ENCODE results near the gene ERC2.
A peak's percentile ranks its signal among the peaks of the same experiment; 100 is the strongest.

ERC2 gene

DNA sequence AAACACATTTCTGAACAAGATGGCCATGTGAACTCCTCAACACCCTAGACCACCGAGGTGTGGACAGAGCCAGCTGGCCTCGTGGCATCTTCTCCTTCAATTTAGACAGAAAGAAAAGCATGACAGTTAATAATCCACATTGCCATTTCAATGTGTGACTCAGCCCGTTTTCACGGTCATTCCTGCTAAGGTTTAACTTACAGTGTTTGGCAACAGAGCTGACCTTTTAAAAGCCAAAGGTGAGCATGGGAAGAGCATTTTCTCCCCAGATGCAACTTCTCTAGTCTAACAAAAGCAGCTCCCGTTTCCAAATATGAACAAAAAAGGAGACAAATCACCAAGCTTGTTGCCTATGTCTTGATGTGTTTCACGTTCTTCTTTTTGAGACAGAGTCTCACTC is 563.6 kb downstream of the ERC2 start:
- DNase-seq: no peak

GRCh38 chr3:55903680-55904079 is 564.6 kb downstream of the ERC2 start:
- DNase-seq: no peak

DNA sequence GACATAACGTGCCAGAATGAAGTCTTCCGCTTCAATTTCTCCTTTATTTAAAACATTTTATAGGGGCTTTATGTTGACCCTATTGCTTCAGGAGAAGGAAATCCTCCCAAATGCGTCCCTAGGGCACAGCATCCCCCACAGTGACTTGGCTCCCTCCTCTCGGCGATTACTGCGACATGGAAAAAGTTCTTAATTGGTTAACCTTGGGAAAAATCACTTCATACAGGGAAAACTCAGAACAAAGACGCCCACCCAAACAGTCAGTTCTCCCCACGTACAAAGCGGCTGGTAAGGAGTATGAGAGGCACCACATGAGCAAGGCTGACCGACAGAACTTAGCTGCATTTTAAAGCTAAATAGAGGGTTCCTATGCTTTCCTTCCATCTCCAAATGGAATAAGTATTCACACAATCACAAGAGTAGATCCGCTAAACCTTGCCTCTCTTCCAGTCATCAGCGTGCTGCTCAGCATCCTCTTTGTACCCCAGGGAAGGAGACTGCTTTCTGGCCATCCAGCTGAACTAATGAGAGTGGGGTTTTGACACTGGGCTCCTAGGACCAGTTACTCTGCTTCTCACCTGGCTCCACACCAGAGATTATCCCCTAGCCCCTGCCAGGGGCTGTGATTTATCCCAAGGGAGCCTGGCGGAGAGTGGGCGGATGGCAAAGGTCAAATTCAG is 565.9 kb downstream of the ERC2 start:
- no peak for DNase-seq

- DNase-seq: no peak
Measured at GRCh38 chr3:55899887-55900286, 568.4 kb downstream of the ERC2 start.

DNA sequence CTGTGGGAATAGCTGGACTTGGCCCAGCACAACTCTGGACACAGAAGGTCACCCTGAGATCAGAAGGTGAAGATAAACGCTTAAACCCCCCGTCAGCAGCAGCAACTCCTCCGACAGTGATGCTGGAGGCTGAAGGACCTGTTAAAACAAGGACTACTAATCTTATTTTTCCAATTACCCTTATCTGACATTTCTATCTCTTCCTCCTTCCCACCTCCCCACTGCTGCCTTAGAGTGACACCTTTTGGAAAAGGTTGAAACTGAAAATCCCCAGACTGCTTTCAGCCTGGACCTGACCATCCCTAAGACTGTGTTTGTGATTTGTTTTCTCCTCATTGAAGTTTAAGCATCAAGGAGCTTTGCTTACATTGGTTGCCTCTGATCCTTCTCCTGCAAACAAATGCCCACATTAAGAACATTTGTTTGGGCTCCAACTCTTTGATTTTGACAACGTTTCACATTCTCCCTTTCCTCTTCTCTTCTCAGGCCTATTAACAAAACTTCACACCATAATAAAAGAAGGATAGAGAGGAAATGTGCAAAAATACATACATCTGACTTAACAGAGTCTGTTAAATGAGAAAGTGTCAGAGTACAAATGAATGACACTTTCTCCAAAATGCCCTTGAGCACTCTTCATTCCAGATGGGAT is 570.6 kb downstream of the ERC2 start:
- no peak for DNase-seq

DNA sequence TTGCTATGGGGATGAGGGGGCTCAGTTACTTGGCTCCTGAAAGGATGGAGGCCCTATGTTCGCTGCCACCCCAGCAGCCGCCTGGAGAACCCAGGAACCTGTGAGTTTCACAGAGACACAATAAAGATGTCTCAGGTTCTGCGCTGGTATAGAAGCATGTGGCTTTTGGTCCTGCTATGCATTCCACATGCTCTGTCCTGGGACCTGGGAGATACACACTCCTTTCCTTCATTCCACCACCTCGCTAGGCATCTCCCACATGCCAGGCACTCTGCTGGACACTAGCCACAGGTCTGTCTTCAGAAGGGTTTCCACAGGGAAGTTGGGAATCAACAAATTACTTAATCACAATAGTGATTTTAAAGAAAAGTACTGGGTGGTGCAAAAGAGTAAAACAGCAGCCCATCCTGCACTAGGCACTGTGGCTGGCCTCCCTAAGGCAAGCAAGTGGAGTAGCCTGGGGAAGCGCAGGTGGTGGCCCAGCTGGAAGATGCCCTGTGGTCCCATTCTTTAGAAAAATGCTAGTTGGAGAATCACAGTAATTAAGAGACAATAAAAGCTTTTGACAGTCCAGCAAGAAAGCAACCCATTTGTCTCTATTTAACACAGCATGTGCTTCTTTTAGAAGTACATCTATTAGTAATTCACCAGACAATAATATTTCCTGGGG is 572.2 kb downstream of the ERC2 start:
- DNase-seq: no peak

DNA sequence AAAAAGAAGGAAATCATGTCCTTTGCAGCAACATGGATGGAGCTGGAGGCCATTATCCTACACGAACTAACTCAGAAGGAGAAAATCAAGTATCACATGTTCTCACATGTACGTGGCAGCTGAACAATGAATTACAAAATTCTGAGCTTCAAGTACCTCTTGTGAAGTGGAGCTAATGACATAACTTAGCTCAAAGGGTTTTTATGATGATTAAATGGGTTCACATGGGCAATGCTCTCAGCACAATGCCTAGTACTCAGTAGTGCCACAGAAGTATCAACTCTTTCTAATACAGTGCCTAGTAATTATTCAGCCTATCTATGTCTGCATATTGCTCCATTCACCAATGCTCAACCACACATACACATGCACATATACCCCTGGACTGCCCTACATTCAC is 573.7 kb downstream of the ERC2 start:
- DNase-seq: no peak

- peak; percentile 11 for DNase-seq
Measured at GRCh38 chr3:55893045-55893664, 575.1 kb downstream of the ERC2 start.

GRCh38 chr3:55891106-55891505 is 577.2 kb downstream of the ERC2 start:
- no peak for DNase-seq

GRCh38 chr3:55888282-55888885 is 579.9 kb downstream of the ERC2 start:
- no peak for DNase-seq

GRCh38 chr3:55885721-55886120 is 582.5 kb downstream of the ERC2 start:
- peak; percentile 49 for DNase-seq

DNA sequence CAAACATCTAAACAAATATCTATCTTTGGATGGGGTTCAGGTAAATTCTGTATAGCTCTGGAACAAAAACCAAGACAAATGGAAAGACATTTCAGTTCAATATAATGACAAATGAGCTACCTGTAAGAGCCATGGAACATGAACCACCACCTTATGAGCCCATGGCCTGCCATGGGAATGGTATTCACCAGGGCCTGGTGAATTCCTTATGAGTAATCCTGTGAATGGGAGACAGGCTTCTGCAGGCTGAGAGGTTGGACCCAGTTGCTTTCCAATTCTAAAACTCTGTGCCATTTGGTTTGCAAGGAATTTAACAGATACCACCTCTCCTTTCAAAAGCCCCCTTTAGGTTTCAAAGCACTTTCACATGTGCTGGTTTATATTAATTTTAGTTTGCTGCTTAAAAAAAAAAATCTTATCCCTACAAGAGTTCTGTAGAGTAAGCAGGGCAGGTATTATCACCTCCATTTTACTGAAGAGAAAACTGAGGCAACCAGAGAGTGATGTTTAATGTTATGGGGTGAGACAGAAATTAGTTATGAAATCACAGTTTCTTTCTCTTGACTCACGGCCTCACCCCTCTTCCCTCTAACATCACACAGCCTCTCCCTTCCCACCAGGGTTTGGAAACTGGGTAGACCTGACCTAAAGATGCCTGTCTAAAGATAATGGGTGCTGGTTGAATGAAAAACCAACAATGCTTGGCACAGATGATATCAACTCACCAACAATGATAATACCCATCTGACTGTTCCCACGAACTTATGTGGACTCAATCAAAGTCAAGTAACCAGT is 583.6 kb downstream of the ERC2 start:
- DNase-seq: peak; percentile 49

DNA sequence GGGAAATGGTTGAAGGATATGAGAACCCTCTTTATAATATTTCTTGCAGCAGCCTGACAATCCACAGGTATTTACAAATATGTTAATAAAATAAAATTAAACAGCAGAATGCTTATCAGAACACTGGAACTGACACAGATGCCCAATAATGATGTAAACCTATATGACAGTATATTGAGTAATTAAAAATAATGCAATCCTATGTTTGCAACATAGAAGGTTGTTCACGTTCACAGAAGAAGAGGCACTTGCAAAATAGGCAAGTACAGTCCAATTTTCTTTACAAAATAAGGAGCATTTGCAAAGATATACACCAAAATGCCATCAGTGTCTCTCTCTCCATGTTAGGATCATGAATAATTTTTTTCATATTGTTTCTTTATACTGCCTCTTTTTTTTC is 584.2 kb downstream of the ERC2 start:
- DNase-seq: no peak

DNA sequence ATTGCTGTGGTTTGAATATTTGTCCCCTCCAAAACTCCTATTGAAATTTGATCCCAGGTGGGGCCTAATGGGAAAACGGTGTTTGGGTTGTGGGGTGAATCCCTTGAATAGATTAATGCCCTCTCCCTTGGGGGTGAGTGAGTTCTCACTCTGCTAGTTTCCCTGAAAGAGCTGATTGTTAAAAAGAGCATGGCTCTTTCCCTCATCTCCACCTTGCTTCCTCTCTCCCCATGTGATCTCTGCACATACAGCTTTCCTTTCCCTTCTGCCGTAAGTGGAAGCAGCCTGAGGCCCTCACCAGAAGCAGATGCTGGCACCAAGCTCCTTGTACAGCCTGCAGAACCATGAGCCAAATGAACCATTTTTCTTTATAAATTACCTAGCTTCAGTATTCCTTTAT is 586.3 kb downstream of the ERC2 start:
- DNase-seq: no peak

GRCh38 chr3:55880357-55880756 is 587.9 kb downstream of the ERC2 start:
- DNase-seq: no peak

GRCh38 chr3:55879901-55880331 is 588.4 kb downstream of the ERC2 start:
- DNase-seq: no peak

DNA sequence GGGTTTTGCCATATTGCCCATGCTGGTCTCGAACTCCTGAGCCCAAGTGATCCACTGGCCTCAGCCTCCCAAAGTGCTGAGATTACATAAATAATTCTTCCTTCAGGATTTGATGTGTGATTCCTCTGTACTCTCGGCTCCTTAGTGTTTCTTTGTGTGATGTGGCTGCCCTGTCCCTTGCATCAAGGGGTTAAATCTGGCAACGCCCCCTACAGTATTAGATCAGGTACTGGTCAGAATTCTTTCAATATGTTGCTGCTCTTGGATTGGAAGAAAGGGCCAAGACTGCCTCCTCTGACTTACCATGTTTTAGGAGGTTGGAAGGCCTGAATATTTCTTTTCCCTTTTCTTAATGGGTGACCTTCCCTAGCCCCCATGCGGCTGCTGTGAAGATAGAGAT is 590.6 kb downstream of the ERC2 start:
- DNase-seq: no peak

- DNase-seq: no peak
Measured at GRCh38 chr3:55876560-55876959, 591.7 kb downstream of the ERC2 start.

DNA sequence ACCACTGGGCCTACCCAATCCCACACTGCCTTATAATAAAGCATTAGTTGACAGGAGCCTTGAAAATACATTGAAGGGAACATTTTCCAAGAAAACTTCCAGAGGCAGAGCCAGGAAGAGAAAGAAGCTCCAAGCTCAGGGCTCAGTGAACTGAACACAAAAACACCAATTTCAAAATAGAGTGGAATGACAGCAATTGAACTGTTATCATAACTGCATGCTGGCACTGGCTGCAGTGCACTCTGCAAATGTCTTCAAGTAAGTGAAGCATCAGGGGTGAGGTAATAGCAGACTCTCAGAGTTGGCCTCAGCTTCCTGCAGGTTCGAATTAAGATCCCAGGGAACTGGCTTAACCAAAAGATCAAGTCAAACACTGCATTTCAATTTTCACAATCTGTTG is 593.2 kb downstream of the ERC2 start:
- no peak for DNase-seq

DNA sequence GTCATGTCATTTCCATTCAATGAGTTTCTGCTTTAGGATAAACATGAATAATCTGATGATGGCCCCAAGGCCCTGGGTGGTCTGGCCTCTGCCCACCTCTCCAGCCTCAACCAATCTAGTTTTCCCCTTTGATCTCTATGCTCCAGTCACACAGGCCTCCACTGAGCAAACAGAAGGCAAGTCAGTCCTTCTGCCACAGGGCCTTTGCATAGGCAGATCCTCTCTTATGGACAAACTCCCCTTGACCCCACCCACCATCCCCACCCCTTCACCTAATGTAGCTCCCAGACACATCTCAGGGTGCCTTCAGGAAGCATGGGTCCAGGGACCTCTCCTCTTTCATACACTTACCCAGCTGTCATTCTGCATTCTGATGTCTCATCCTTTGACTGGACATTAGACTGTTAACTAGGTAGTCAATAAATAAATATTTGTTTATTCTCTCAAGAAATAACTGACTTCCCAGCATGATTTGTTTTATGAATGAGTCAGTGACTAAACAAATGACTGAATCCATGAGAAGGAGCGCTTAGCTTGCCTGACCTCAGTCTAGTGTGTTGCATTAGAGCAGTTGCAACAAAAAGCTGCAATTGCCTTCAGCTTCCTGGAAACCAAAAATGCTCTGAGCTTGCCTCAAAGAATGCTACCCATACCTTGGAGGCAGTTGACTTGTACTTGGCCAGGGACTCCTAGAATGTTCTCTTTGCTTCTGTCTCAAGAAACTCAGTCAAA is 594.6 kb downstream of the ERC2 start:
- no peak for DNase-seq

- DNase-seq: no peak
Measured at GRCh38 chr3:55870594-55870993, 597.7 kb downstream of the ERC2 start.

- DNase-seq: no peak
Measured at GRCh38 chr3:55868347-55868746, 599.9 kb downstream of the ERC2 start.

Data from NCI-H226 (cell line).